ENCODE measurements around the gene CUL5.
"Not testable (repeated sequence)": the region's sequence is repeated elsewhere in the genome, so short reads cannot be mapped to it uniquely, and the experiment has no call there.

The CUL5 gene

DNA sequence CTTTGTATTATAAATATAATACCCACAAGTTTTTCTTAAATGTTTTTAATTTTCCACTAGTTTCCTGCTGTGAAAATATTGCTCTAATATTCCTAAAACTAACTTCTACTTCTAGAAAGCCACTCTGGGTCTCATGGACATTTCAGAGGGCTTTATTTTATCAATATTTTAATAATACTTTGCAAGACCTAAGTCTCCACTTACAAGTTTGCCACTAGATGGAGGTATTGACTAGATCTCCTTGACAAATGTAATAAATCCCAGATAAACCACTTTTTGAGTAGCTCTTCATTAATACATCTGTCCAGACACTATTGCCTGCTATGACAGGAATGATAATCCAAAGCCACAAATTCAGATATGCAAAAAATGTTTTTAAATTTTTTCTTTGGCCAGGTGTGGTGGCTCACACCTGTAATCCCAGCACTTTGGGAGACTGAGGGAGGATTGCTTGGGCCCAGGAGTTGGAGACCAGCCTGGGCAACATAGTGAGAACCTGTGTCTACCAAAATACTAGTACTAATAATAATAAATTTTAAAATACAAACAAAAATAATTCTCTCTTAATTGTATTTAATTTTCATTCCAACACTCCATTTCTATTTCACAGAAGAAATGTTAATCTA is 109.2 kb downstream of the CUL5 start:
- no peak for DNase-seq

GRCh38 chr11:108120936-108121273 is 112.2 kb downstream of the CUL5 start:
- not testable (repeated sequence) for DNase-seq

DNA sequence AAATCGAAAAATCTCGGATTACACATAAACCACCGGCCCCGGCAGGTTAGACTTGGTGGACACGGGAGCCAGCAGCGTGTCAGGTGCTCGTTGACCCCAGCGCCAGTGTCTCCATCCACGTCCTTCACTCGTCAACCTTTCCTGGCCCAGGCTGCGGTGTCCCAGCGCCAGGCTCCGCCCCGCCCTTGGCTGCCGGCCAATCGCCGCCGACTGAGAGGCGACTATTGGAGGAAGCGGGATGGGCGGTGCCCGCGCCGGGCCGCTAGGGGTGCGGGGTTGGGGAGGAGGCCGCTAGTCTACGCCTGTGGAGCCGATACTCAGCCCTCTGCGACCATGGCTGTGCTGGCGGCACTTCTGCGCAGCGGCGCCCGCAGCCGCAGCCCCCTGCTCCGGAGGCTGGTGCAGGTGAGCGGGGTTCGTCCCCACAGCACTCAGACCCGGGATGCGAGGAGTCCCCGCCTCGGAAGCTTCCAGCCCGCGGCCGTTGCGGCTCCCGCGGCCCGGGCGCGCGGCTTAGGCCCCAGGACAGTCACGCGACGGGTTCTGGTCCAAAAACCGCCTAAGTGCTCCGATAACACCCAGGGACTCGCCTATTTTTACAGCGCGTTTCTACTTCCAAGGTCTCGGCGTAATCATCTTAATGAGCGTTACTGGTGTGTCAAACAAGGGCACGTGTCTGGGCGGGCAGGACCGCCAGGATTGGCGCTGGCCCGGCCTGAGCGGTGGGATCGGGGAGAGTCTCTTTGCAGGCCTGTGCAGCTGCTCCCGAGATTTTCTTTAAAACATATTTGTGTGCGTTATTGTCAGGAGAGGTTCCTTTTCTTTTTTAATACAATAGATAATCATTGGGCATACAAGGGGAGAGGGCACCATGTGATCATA is 112.8 kb downstream of the CUL5 start, which contains the start of gene ACAT1:
Gene ACAT1 (plus strand): TSS at position 294 of the 882 bp plus-strand sequence. CDS start 40 bp downstream, at position 334.
- DNase-seq = peak; percentile 98

- DNase-seq = no peak
Observed at GRCh38 chr11:108122166-108122628, 113.5 kb downstream of the CUL5 start.

DNA sequence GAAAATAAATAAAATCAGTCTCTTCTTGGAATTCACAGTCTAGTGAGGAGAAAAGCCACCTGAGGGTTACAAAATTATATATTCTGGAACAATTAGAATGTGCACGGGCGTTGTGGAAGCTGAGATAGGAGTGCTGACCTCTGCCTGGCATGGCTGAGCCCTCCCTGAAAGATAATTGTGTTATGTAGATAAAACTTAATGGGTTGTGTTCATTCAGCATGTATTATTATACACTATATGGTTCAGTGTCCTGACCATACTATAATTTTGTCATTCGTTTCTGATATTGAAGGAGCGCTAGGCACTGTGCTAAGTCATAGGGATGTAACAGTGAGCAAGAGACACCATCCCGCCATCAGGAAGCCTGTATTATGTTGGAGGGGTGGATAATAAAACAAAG is 116.4 kb downstream of the CUL5 start:
- DNase-seq = no peak

DNA sequence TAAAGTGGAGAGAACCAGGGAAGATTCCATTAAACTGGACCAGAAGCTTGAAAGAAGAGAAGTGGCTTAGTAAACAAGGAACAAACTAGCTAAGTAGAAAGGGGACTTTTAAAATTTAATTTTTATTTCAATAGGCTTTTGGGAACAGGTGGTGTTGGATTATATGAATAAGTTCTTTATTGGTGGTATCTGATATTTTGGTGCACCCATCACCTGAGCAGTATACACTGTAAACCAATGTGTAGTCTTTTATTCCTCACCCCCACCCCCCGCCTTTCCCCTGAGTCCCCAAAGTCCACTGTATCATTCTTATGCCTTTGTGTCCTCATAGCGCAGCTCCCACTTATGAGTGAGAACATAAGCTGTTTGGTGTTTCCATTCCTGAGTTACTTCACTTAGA is 120.1 kb downstream of the CUL5 start:
- no peak for DNase-seq

GRCh38 chr11:108131993-108132392 is 123.3 kb downstream of the CUL5 start:
- no peak for DNase-seq

GRCh38 chr11:108132993-108133538 is 124.4 kb downstream of the CUL5 start:
- not testable (repeated sequence) for DNase-seq

- no peak for DNase-seq
Observed at GRCh38 chr11:108135845-108136544, 127.3 kb downstream of the CUL5 start.

GRCh38 chr11:108137212-108137611 is 128.5 kb downstream of the CUL5 start:
- no peak for DNase-seq

DNA sequence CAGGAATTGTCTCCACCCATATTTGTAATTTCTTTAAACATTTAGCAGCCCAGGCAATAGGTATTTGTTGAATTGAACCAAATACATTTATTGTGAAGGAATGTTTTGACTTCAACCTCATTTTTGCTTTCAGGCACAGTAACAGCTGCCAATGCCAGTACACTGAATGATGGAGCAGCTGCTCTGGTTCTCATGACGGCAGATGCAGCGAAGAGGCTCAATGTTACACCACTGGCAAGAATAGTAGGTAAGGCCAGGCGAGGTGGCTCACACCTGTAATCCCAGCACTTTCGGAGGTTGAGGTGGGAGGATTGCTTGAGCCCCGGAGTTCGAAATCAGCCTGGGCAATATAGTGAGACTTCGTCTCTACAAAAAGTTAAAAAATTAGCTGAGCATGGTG is 133.6 kb downstream of the CUL5 start:
- DNase-seq = no peak

DNA sequence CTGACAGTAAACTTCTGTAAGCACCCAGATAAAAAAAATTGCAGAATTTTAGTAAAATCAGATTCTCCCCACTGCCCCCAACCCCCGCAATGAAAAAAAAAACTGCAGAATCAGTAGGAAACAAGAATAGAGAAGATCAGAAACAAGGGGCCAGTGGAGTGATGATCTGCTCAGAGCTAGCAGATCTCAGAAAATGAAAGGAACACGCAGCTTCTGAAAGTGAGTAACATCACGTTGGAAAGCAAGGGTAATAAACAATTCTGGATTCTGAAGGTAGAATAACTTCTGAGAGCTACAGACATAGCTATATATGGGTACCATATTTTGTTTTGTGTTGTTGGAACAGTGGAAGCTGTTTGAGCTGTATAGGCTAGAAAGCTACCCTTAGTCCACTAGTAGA is 135.9 kb downstream of the CUL5 start:
- DNase-seq = no peak

GRCh38 chr11:108147150-108147549 is 138.5 kb downstream of the CUL5 start:
- DNase-seq = no peak

GRCh38 chr11:108148556-108148955 is 139.9 kb downstream of the CUL5 start:
- DNase-seq = no peak

DNA sequence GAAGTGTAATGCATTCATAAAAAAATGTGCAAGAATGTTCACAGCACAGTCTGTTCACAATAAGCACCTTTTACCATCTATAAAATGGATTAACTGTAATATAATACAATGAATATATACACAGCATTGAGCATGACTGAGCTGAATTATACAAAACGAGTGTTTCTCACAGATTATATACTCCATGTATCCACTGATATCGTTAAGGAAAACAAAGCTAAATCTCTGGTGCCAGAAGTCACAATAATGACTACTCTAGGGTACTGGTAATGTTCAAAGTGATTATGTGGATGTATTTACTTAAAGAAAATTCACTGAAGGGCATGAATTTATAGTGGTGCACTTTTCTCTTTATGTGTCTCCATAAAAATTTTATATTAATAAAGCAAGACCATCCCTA is 145.9 kb downstream of the CUL5 start:
- no peak for DNase-seq
